Amniotic stem cell (primary cell): ENCODE measurements around the gene MGAT5B.
"Not testable (repeated sequence)": the region's sequence is repeated elsewhere in the genome, so short reads cannot be mapped to it uniquely, and the experiment has no call there.

Experiments
- DNase-seq: peaks from one replicate; lab custom pipeline; 2025; lab: John Stamatoyannopoulos, UW

Gene MGAT5B

DNA sequence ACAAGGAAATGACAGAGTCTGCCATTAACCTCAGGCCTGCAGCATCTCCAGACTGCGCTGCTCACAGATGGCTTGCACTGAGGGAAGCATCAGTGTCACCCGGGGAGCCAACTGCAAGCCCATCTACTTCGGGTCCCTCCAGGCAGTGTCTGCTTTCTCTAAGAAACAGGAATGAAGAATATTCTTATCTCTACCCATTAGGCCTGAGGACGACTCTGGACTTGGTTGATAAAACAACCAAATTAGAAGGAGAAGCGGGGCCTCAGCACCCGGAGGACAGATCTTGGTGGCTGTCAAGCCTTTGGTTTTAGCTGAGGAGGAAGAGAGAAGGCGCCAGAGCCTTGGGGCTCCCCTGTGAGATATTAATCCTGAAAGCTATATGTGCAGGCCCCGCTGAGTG lies 19.5 kb upstream of the MGAT5B start:
- DNase-seq: no peak

- not testable (repeated sequence) for DNase-seq
Measured at GRCh38 chr17:76849160-76849559, 19.0 kb upstream of the MGAT5B start.

DNA sequence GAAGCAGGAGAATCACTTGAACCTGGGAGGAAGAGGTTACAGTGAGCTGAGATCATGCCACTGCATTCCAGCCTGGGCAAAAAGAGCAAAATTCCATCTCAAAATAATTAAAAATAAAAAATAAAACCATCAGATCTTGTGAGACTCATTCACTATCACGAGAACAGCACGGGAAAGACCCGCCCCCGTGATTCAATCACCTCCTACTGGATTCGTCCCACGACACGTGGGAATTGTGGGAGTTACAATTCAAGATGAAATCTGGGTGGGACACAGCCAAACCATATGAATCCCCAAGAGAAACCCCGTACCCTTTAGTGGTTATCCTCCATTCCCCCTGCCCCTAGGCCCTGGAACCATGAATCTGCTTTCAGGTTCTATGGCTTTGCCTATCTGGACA lies 15.4 kb upstream of the MGAT5B start:
- no peak for DNase-seq

DNA sequence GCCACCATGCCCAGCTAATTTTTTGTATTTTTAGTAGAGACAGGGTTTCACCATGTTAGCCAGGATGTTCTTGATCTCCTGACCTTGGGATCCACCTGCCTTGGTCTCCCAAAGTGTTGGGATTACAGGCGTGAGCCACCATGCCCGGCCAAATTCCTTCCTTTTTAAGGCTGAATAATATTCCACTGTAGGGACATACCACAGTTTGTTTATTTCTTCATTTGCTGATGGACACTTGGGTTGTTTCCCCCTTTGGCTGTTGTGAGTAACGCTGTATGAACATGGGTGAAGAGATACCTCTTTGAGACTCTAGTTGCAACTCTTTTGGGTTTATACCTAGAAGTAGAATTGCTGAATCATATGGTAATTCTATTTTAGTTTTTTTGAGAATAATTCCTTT lies 13.1 kb upstream of the MGAT5B start:
- DNase-seq: no peak

- DNase-seq: no peak
Measured at GRCh38 chr17:76862079-76862478, 6.1 kb upstream of the MGAT5B start.

DNA sequence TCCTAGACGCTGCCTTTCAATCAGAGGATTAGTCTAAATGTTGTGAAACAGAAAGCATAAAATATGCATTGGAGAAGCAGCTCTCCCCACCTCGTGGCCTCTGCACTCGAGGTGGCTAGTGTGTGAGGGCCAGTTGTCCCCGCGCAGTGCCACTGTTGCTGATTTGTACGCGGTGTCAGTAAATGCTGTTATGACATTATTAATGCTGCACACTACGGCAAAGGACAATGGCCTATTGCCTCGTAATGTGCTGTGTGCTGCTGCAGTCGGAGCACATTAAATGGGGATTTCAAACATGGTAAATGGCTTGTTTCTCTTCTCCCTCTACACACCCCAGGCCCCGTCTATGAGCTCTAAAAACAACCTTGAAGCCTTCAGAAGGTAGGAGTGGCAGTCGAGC lies 5.7 kb upstream of the MGAT5B start:
- DNase-seq: no peak

- no peak for DNase-seq
Measured at GRCh38 chr17:76864024-76864423, 4.2 kb upstream of the MGAT5B start.

GRCh38 chr17:76865174-76865573 lies 3.0 kb upstream of the MGAT5B start:
- DNase-seq: no peak

GRCh38 chr17:76866203-76866602 lies 2.0 kb upstream of the MGAT5B start:
- no peak for DNase-seq

DNA sequence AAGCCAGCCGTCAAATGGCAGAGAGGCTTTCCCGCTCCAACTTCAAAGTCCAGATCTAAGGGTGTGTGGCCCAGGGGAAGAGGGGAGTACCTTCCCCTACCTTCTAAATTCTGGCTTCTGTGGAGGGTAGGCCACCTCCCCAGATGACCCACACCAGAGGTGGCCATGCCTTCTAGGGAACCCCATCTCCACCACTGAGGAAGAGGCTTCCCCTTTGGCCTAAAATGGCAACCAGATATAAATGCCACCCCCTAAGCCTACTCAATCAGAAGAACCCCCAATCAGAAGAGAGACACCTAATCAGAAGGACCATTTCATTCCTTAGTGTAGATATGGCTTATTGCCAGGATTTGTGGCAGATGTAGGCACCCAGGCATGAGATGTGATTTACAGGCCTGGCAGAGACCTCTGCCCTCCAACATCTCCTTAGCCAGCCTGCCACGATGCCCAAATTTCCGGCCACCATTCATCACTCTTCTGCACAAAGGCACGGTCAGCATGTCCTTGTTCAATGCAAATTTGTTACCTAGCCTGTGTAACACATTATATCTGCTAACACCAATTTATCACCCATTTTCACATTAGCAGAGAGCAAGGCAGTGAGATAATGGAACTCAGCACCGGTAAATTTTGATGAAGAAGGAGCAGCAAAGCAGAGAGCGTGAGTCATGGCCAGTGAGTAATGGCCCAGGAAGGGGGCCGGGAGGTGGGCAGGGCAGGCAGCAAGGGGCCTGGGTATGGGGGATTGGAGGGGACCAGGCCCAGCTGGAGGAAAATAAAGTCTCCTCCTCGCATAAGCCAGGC lies 1.2 kb upstream of the MGAT5B start:
- no peak for DNase-seq

- DNase-seq: no peak
Measured at GRCh38 chr17:76867578-76868175, 527 bp upstream of the MGAT5B start.

- DNase-seq: no peak
Measured at GRCh38 chr17:76868669-76869495, 678 bp downstream of the MGAT5B start.

DNA sequence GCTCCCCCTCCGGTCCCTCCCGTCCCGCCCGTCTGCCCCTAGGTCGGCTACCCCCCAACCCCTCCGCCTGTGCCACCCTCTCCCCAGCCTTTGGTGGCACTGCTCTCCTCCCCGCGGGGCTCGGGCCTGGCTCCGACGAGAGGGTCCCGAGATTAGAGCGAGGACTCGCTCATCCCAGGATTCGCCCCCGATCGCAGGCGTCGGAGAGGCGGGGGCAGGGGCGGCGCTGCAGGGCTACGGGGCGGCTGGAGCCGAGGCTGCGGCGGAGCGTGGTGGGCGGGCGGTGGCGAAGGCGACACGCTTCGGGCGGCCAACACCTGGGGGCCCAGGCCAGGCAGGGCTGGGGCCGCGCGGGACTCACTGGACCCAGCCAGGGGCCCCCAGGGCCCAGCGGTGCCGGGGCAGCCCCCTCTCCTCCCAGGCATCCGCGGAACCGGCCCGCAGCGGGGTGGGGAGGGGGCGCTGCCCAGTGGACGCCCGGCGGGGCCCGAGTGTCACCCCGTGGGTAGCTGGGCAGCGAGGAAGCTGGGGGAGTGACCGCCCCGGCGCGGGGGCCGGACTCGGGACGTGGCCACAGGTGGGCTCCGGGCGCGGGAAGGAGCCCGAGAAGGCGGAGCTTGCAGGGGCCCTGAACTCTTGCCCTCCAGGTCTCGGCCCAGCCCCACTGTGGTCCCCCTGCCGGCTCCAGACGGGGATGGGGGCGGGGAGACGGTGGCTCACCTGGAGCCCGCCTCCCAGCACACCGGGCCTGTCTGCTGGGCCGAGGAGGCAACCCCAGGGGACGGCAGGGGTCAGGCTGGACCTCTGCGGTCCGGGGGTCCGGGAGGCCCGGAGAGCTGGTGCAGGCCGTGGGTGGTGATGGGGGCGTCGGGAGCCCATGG lies 1.5 kb downstream of the MGAT5B start:
- no peak for DNase-seq

DNA sequence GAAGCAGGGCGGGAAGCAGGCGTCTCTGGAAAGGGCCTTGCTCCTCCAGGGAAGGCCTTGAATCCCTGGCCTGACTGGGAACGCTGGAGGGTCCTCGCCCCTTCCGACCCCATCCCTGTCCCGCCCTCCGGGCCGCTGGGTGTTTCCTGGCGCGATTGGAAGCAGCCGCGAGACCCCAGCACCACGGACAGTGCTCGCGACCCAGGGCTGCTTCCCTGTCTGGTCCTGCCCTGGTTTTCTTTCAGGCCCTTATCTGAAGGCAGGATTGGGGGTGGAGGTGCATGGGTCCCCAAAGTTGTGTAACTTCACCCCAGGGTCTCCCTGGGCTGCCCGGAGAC lies 2.1 kb downstream of the MGAT5B start:
- no peak for DNase-seq

GRCh38 chr17:76871668-76872067 lies 3.5 kb downstream of the MGAT5B start:
- no peak for DNase-seq

GRCh38 chr17:76872221-76872873 lies 4.1 kb downstream of the MGAT5B start:
- peak; percentile 92 for DNase-seq

DNA sequence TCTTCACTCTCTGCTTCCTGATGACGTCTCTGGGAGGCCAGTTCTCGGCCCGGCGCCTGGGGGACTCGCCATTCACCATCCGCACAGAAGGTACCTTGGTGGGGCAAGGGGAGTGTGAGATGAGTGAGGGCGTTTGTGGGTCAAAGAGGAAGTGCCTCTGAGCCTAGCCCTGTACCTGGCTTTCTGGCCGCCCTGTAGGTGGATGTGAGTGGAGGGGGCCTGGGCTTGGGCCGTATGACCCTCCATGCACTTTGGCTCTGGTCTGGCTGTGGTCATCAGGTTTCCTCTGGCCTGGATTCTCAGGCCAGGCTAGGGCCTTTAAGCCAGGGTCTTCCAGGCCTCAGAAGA lies 4.6 kb downstream of the MGAT5B start:
- no peak for DNase-seq

GRCh38 chr17:76873856-76874255 lies 5.7 kb downstream of the MGAT5B start:
- DNase-seq: no peak

- DNase-seq: no peak
Measured at GRCh38 chr17:76877437-76877836, 9.2 kb downstream of the MGAT5B start.

DNA sequence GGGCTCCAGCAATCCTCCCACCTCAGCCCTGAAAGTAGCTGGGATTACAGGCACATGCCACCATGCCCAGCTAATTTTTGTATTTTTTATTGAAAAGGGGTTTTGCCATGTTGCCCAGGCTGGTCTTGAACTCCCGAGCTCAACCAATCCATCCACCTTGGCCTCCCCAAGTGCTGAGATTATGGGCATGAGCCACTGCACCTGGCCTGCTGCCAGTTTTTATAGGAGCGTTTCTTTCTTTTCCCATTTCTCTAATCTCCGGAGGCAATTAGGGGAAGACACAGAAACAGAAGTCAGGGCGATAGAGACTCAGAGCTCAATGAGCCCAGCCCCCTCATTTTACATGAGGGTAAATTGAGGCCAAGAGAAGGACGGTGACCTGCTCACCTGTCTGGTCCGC lies 10.4 kb downstream of the MGAT5B start:
- DNase-seq: no peak

DNA sequence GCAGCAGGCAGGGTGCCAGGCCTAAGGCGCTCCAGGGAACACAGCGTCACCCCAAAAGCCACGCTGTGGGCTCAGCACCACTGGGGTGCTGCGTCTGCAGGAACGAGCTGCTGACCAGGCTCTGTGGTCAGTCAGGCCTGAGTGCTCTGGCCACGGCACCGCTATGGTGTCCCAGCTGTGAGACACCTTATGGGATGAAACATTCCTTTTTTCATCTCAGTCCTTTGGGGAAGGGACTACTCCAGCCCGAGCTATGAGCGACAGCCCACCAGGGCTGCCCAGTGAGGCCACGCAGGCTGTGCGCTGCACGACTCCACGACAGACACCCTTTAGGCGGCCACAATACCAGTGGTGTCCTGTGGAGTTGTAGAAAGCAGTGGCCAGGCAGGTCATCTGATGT lies 11.1 kb downstream of the MGAT5B start:
- no peak for DNase-seq

GRCh38 chr17:76879691-76880090 lies 11.5 kb downstream of the MGAT5B start:
- no peak for DNase-seq
